Midbrain (tissue), 1 donor: Measurements from ENCODE around the gene TMTC1.
"Not testable (repeated sequence)": the region's sequence is repeated elsewhere in the genome, so short reads cannot be mapped to it uniquely, and the experiment has no call there.

ENCODE experiments used
- DNase-seq: peaks from one replicate; lab custom pipeline; 2025; lab: John Stamatoyannopoulos, UW

The TMTC1 gene

DNA sequence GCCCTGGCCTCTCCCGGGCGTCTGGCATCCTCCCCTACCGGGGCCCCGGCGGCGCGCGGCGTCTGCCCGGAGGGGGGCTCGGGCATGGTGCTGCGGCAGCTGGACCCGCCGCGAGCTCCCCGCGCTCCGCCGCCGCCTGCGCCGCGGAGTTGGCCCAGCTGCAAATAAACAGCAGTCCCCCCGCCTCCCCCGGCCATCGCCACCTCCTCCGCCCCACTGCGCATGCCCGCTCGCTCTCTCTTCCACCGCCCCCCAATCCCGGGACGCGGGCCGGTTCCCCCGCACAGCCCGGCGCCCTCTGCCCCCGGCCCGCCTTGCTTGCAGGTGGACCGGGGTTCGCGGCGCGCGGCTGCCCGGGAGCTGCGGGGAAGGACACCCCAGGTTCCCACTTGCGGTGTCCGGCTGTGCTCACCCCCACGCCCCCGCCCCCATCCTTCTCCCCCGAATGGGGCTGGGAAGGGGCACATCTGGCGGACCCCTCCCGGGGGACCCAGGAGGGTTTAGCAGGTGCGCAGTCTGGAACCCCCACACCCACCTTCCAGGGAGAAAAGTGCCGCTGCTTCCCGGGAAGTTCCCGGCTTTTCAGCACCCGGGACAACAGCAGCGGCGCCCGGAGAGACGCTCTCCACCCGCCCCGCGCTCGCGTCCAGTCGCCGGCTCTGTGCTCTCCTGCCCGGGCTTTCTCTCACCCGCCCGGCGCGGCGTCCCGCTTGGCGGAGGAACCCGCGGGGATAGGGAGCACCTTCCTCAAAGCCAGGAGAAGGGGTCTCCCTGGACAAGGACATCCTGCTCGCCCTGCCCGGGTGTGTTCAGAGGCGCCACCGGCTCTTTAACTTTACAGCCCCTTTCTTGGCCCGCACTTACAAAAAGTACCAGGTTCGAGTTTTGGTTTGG is at the start of gene TMTC1:
TMTC1 (minus strand) TSS at position 170 of the 894 bp plus-strand sequence. CDS start 191 bp downstream, outside the sequence.
- DNase-seq = peak; percentile 81

- DNase-seq = no peak
Observed at GRCh38 chr12:29831173-29831572, 47.4 kb upstream of the TMTC1 start.

DNA sequence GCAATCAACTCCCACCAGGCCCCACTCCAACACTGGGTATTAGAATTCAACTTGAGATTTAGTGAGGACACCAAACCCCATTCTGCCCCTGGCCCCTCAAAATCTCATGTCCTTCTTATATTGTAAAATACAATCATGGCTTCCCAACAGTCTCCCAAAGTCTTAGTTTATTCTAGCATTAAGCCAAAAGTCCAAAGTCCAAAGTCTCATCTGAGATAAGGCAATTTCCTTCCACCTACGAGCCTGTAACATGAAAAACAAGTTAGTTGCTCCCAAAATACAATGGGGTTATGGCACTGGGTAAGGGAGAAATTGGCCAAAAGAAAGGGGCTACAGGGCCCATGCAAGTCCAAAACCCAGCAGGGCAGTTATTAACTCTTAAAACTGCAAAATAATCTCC is 46.6 kb upstream of the TMTC1 start:
- DNase-seq = no peak

DNA sequence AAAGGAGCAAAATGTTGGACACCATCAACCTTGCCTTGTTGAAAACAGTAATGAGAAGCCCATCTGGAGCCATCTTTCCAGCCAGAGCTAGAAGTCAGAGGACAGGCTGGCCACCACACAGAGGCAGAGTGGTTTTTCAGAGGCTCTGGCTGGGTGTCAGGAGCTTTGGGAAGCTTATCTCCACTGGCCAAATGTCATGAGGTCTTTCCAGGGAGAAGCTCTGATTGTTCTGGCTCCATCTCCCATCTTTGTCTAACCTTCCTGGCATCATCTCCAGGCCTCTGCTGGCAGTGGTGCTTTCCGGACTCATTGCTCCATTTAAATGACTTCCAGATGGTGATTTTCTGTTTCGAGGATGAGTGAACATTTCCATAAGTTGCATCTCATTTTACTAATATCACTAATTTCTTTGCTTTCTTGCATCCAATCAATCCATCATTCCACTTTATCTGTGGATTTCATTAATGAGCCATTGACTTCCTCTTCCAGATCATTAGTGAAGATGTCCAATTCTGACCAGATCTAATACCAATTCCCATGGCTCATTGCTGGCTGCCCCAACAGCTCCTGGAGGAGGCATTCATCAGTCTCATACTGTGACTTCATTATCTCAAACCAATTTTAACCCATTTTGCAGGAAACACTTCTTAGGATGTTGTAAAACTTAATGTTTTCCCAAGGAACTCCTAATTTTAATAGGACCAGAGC is 35.3 kb upstream of the TMTC1 start:
- DNase-seq = no peak

DNA sequence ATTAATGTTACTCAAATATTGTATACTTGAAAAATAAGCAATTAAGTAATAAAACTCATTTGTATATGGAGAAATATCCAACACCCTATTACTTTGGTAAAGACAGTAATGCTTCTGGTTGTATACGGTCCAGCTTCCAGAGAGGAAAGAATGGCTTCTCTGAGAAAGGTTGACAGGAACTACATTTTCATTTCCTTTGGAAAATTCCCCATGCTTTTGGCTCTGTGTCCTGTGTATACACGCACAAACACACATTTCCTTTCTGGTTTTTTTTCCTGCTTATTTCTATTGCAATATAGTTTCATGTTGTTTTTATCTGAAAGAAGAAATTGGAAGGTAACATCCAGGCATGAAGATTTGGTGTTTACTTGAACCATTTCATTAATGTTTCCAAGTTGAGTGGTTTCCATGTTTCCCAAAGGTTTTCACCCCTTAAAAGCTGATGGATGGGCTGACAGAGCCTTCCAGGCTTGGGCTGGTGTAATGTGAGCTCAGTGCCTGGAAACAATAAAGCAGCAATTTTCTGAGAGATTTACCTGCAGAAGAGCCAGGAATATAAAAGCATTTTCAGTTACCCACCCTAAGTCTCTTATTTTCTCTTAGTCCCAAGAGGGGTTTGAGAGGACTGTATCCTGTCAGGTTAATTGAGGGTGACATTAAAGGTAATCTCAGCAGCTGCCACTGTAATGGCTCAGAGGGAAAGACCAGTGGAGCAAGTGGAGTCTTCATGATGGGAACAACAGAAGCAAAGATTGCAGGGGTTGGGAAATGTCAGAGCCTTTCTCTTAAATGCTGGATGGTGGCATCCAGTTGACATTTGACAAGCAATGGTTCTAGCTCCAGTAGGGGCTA is 33.4 kb upstream of the TMTC1 start:
- no peak for DNase-seq

- DNase-seq = not testable (repeated sequence)
Observed at GRCh38 chr12:29809616-29810361, 26.0 kb upstream of the TMTC1 start.

DNA sequence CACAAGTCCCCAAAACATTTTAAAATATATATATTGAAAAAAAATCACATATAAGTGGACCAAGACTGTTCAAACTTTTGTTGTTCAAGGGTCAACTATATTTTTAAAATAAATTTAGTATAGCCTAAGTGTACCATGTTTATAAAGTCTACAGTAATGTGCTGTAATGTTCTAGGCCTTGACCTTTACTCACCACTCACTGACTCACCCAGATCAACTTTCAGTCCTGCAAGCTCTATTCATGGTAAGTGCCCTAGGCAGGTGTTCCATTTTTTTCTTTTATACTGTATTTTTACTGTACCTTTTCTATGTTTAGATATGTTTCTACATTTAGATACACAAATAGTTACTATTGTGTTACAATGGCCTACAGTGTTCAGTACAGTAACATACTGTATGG is 23.4 kb upstream of the TMTC1 start:
- DNase-seq = no peak

DNA sequence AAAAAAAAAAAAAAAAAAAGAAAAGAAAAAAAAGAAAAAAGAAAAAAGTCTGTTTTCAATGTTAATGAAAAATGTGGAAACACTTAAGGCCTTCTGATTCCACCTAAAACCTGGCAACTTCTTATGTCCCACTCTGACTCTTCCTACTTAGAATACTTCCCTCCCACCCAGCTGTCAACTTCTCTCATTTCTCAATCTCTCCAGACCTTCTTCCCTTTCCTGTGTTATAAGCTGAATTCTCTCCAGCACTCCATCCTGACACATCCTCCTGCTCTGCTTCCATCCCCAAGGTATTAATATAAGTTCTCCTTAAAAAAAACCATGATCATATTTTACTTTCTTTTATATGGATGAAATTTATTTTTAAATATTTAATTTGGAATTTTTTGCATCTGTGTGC is 20.3 kb upstream of the TMTC1 start:
- DNase-seq = no peak

DNA sequence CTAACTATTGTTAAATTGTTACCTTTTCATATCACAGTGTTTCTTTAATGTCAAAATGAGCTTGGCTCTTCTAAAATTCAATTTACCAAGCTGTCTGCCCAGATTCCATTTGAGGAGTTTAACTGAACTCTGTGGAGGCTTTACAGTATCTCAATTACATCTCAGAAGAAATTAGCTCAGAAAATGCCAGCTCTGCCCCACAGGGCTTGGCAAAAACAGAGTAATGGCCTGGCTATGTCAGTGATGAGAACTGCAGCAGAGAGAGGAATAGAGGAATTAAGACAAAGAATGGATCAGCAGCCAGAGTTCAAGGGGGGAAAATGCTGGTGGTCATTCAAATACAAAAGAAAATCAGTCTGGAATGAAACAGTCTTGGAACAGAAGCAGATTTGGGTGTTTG is 15.8 kb upstream of the TMTC1 start:
- DNase-seq = no peak

DNA sequence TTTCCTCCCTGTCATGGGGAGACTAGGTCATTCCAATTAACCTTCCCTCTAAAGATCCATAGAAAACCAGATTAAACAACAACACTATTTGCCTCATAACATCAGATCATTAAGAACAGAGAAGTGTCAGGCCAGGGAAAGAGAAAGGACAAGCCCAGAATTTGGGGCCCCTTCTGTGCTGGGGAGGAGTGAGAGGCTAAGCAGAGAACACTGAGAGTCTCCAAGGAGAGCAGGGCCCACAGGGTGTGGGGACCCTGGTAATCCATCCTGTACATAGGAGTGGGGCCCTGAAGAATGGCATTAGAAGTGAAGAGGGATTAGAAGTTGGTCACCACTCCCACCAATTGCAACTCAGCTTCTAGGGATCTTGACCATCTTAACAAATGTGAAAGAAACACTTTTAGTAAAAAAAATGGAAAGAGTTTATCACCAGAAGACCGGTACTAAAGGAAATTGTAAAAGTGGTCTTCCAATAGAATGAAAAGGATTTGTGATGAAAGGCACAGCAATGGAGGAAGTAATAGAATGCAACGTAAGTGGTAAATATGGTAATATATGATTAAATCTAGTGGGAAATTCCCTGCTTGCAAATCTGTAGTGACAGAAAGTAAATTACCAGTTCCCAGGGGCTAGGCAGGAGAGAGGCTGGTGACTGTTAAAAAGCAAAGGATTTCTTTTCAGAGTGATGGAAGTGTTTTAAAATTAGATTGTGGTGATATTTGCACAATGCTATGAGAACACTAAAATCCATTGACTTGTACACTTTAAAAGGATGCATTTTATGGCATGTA is 14.0 kb upstream of the TMTC1 start:
- DNase-seq = no peak

DNA sequence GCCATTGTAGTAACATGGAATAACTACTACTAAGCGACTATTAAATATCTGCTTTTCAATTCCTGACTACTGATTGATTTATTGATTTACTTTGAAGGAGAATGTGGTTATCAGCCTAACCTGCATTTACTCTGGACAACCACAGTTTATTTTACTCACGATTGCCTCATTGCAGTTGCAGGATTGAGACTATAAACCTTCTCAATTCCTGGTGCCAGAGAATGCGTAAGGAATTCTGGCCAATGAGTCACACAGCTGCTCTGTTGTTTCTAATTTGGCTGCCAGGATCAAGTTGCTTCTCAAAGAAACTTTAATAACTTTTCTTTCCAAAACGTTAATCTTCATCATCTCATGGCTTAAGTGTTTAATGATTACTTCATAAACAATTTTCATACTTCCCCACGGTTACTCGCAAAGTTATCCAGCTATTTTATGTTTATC is 13.1 kb upstream of the TMTC1 start:
- no peak for DNase-seq

GRCh38 chr12:29795715-29796114 is 12.0 kb upstream of the TMTC1 start:
- DNase-seq = no peak

GRCh38 chr12:29794862-29795261 is 11.1 kb upstream of the TMTC1 start:
- no peak for DNase-seq

DNA sequence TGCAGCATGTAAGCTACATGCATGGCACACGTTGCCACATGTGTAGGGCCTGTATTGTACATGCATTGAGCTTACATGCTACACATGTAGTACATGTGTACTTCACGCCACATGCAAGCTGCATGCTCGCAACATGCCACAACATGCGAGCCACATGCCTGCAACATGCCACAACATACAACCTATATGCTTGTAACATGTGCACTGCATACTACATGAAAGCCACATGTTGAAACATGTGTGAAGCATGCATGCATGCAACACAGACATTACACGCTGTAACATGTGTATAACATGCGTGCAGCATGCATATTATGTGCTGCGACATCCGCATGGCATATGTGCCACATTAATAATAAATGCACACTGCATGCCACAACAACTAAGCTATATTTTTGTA is 9.1 kb upstream of the TMTC1 start:
- DNase-seq = no peak

GRCh38 chr12:29792132-29792531 is 8.4 kb upstream of the TMTC1 start:
- no peak for DNase-seq

- DNase-seq = peak; percentile 28
Observed at GRCh38 chr12:29782871-29783772, 620 bp downstream of the TMTC1 start.

- peak; percentile 38 for DNase-seq
Observed at GRCh38 chr12:29782285-29782870, 1.4 kb downstream of the TMTC1 start.

DNA sequence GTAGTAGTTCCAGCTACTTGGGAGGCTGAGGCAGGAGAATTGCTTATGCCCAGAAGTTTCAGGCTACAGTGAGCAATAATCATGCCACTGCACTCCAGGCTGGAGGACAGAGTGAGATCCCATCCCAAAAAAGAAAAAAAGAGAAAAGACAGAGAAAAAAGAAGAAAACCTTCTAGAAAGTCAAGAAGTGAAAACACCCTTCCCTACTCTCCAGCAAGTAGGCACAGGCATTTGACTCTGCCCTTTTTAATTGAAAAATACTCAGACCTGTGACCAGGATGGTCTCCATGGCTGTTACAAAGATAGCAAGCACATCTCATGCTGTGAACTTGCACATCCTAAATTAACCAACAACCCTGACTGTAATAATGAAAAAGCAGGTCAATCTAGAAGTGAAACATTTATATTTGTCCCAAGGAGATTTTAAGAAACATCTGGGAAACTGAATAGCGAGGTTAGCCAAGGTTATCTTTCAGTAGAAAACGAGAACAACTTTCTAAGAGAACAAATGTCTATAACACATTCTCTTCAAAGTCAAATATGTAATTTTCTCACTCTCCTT is 2.0 kb downstream of the TMTC1 start:
- DNase-seq = no peak

DNA sequence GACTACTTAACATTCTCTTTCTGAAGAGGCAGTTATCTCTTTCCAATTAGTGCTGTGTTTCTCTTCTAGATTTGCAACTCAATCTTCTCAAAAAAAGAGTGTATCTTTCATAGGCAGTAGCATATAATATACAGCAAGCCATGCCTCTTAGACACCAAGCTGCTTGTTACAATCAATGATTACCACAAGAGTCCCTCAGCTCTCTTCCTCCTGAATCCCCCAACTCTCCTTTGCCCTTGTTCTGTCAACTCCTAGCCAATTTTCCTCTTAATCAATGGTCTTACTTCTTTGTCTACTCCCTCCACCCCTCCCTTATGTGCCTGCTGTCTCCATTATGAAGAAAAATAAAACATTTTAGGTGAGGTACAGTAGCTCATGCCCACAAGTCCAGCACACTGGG is 2.6 kb downstream of the TMTC1 start:
- no peak for DNase-seq
